ENCODE results near the gene FBXL20.

The FBXL20 gene

GRCh38 chr17:39224778-39225307 lies 176.6 kb downstream of the FBXL20 start:
- no peak for DNase-seq (ENCODE audit: low read depth)

GRCh38 chr17:39223907-39224777 lies 177.3 kb downstream of the FBXL20 start:
- DNase-seq (ENCODE audit: low read depth): no peak

- DNase-seq (ENCODE audit: low read depth): no peak
Observed at GRCh38 chr17:39222866-39223834, 178.3 kb downstream of the FBXL20 start.

- DNase-seq (ENCODE audit: low read depth): no peak
Observed at GRCh38 chr17:39222151-39222550, 179.3 kb downstream of the FBXL20 start.

- no peak for DNase-seq (ENCODE audit: low read depth)
Observed at GRCh38 chr17:39221572-39221971, 179.9 kb downstream of the FBXL20 start.

- DNase-seq (ENCODE audit: low read depth): no peak
Observed at GRCh38 chr17:39219647-39220154, 181.7 kb downstream of the FBXL20 start.

GRCh38 chr17:39218906-39219305 lies 182.5 kb downstream of the FBXL20 start:
- no peak for DNase-seq (ENCODE audit: low read depth)

- DNase-seq (ENCODE audit: low read depth): no peak
Observed at GRCh38 chr17:39217734-39218369, 183.6 kb downstream of the FBXL20 start.

GRCh38 chr17:39213852-39214251 lies 187.6 kb downstream of the FBXL20 start:
- DNase-seq (ENCODE audit: low read depth): no peak

GRCh38 chr17:39212841-39213480 lies 188.5 kb downstream of the FBXL20 start:
- no peak for DNase-seq (ENCODE audit: low read depth)

- no peak for DNase-seq (ENCODE audit: low read depth)
Observed at GRCh38 chr17:39212195-39212810, 189.1 kb downstream of the FBXL20 start.

GRCh38 chr17:39210093-39210434 lies 191.4 kb downstream of the FBXL20 start:
- DNase-seq (ENCODE audit: low read depth): no peak

GRCh38 chr17:39209317-39210092 lies 191.9 kb downstream of the FBXL20 start:
- peak; percentile 55 for DNase-seq (ENCODE audit: low read depth)

GRCh38 chr17:39208893-39209292 lies 192.5 kb downstream of the FBXL20 start:
- DNase-seq (ENCODE audit: low read depth): no peak

GRCh38 chr17:39208136-39208535 lies 193.3 kb downstream of the FBXL20 start:
- DNase-seq (ENCODE audit: low read depth): no peak

GRCh38 chr17:39205112-39205526 lies 196.3 kb downstream of the FBXL20 start:
- no peak for DNase-seq (ENCODE audit: low read depth)

- no peak for DNase-seq (ENCODE audit: low read depth)
Observed at GRCh38 chr17:39204245-39204644, 197.2 kb downstream of the FBXL20 start.

Data from T-helper 22 cell (primary cell).